Kidney (tissue), 14 donors: ENCODE measurements around the gene SNX15. TPM values are rescaled to one million over a fixed set of nuclear protein-coding genes. Genes with fewer than 3 reads are reported as not detected.
A peak's percentile ranks its signal among the peaks of the same experiment; 100 is the strongest.
"Not testable (repeated sequence)": the region's sequence is repeated elsewhere in the genome, so short reads cannot be mapped to it uniquely, and the experiment has no call there.

Experiments used
- DNase-seq, 5 donors: peaks; one replicate each; pipeline ENCODE4 v3.0.0-alpha.2; 2013 to 2020
- FAIRE-seq: peaks from 2 replicates; lab custom pipeline; 2012; peaks lifted over from hg19 to GRCh38; lab: Jason Lieb, UNC
- H3K27ac ChIP-seq, 2 donors: one replicate each; pipeline ENCODE4 v1.7.0; 2013; ENCODE audit warnings: low read depth in 2 of 2, low read length in 2 of 2, inconsistent platforms in 1 of 2
- H3K27me3 ChIP-seq: one replicate; pipeline ENCODE4 v1.7.1; 2013; ENCODE audit warnings: low read length, inconsistent platforms; ENCODE audit not compliant: control insufficient read depth, insufficient read depth
- H3K36me3 ChIP-seq, 3 donors: one replicate each; pipeline versions ENCODE4 v1.7.0 to v1.7.1; 2013; ENCODE audit warnings: low read length in 3 of 3, control low read depth in 1 of 3, inconsistent platforms in 1 of 3; ENCODE audit not compliant: insufficient read depth in 3 of 3, control insufficient read depth in 2 of 3
- H3K4me1 ChIP-seq, 3 donors: one replicate each; pipeline versions ENCODE4 v1.7.0 to v1.7.1; 2013; ENCODE audit warnings: low read length in 3 of 3, inconsistent platforms in 1 of 3, low read depth in 1 of 3; ENCODE audit not compliant: control insufficient read depth in 2 of 3, insufficient read depth in 2 of 3
- H3K4me3 ChIP-seq, 3 donors: one replicate each; pipeline versions ENCODE4 v1.7.0 to v1.8.1; 2013; ENCODE audit warnings: low read length in 3 of 3, control low read depth in 1 of 3, inconsistent platforms in 1 of 3
- H3K9ac ChIP-seq, 3 donors: one replicate each; pipeline versions ENCODE4 v1.7.0 to v1.7.1; 2013; ENCODE audit warnings: low read length in 3 of 3, control low read depth in 1 of 3, inconsistent platforms in 1 of 3
- H3K9me3 ChIP-seq, 3 donors: one replicate each; pipeline versions ENCODE4 v1.7.0 to v1.7.1; 2013; ENCODE audit warnings: low read length in 3 of 3, control low read depth in 1 of 3, inconsistent platforms in 1 of 3; ENCODE audit not compliant: control insufficient read depth in 2 of 3, insufficient read depth in 1 of 3
- CTCF ChIP-seq: IDR thresholded peaks from 3 replicates; pipeline ENCODE4 v1.5.1; 2012; ENCODE audit warnings: mild to moderate bottlenecking, moderate library complexity, borderline replicate concordance; ENCODE audit not compliant: insufficient read depth; ENCODE audit errors: extremely low read depth
- intact Hi-C: fragments of 100-400 bp; cut with DNase I; formaldehyde crosslinking; loops from one replicate; pipeline ENCODE4 v1.11.1; 2022
- polyA plus RNA-seq: library from polyadenylated mRNA; stranded (reverse); fragments of 350-450 nt; fragmentation: Illumina TruSeq; extraction: RNeasy Lipid Tissue Mini Kit (QIAGEN cat#74804); gene quantifications from one replicate; pipeline ENCODE4 v1.2.3, GENCODE V29; 2014; ENCODE audit warnings: low read depth, low replicate concordance; ENCODE audit not compliant: insufficient read depth
- total RNA-seq: library from RNA; stranded (reverse); fragmentation: NEBNext Ultra II Directional; extraction: Animal tissue kit (Norgen Biotek cat#: 25700); gene quantifications from one replicate; pipeline ENCODE4 v1.2.1, GENCODE V29; 2021
- donor health status: control.
- donor health status: control.
- donor health status: control.
- donor health status: control.
- donor health status: control.
- donor health status: DM: yes; HTN: yes; CAD: no.
- donor health status: Normal renal cell carcinoma (clear cell type).

SNX15 gene
- total and polyA plus RNA-seq, 2 donors from 2014 or later: 27.7 to 29.6 TPM

- Histone ChIP-seq H3K27ac (no peak overlapping the region), H3K36me3 (no peaks in the 10 kb centered on the region), H3K4me1 (peaks cover 0 to 9% (median 0%) of the 10 kb centered on the region in 3 donors), H3K27me3 (no peaks in the 10 kb centered on the region), H3K9me3 (no peaks in the 10 kb centered on the region), H3K4me3 (no peak overlapping the region), H3K9ac (no peak overlapping the region)
- peak in 3 of 5 donors; percentile 38 to 39 (median 39) for DNase-seq
- FAIRE-seq: no peak
- intact Hi-C loops: no loop called here
- TF ChIP-seq CTCF: no peak
These were observed 24.0 kb upstream of the SNX15 start for GRCh38 chr11:65003282-65003681.

- intact Hi-C loops, DNase-seq, H3K4me1 ChIP-seq, H3K4me3 ChIP-seq, FAIRE-seq, H3K27me3 ChIP-seq, H3K9ac ChIP-seq, H3K36me3 ChIP-seq, H3K9me3 ChIP-seq, H3K27ac ChIP-seq: not testable (repeated sequence)
These were observed 23.3 kb upstream of the SNX15 start for GRCh38 chr11:65003968-65004367.

- no peaks in the 10 kb centered on the region for H3K9me3 ChIP-seq
- TF ChIP-seq CTCF: no peak
- no peak overlapping the region for H3K9ac ChIP-seq
- H3K4me3 ChIP-seq: no peak overlapping the region
- intact Hi-C loops: no loop called here
- no peaks in the 10 kb centered on the region for H3K36me3 ChIP-seq
- no peak for FAIRE-seq
- H3K27me3 ChIP-seq: no peaks in the 10 kb centered on the region
- H3K27ac ChIP-seq: no peak overlapping the region
- no peak for DNase-seq
- peaks cover 0 to 2% (median 1%) of the 10 kb centered on the region in 3 donors for H3K4me1 ChIP-seq
These were observed 19.2 kb upstream of the SNX15 start for GRCh38 chr11:65008016-65008415.

- H3K27ac ChIP-seq: no peak overlapping the region
- intact Hi-C loops: no loop called here
- no peak for TF ChIP-seq CTCF
These were observed 18.4 kb upstream of the SNX15 start for GRCh38 chr11:65008873-65009272.

More at GRCh38 chr11:65008873-65009272, 18.4 kb upstream of the SNX15 start:
- no peak overlapping the region for H3K4me3 ChIP-seq
- DNase-seq: no peak
- no peak overlapping the region for H3K9ac ChIP-seq
- H3K36me3 ChIP-seq: no peaks in the 10 kb centered on the region
- H3K4me1 ChIP-seq: peaks cover 0 to 6% (median 5%) of the 10 kb centered on the region in 3 donors
- H3K27me3 ChIP-seq: no peaks in the 10 kb centered on the region
- FAIRE-seq: no peak
- no peaks in the 10 kb centered on the region for H3K9me3 ChIP-seq
